DOHH2 (cell line): ENCODE results near the gene SOX12.

Experiments used
- EZH2phosphoT487 ChIP-seq: fragments of 200-600 bp; sonication (generic); IDR thresholded peaks from 2 replicates; pipeline ENCODE4 v1.6.1; 2017; ENCODE audit warnings: borderline replicate concordance, mild to moderate bottlenecking, antibody characterized with exemption, low read length, moderate library complexity, mixed read lengths
- TF ChIP-seq, protein P1 (sequence below): fragments of 200-600 bp; sonication (generic); IDR thresholded peaks from one replicate; pipeline ENCODE4 v1.5.1; 2014; ENCODE audit warnings: antibody characterized with exemption, mild to moderate bottlenecking, low read depth, low read length; ENCODE audit not compliant: poor library complexity, severe bottlenecking

DNA sequence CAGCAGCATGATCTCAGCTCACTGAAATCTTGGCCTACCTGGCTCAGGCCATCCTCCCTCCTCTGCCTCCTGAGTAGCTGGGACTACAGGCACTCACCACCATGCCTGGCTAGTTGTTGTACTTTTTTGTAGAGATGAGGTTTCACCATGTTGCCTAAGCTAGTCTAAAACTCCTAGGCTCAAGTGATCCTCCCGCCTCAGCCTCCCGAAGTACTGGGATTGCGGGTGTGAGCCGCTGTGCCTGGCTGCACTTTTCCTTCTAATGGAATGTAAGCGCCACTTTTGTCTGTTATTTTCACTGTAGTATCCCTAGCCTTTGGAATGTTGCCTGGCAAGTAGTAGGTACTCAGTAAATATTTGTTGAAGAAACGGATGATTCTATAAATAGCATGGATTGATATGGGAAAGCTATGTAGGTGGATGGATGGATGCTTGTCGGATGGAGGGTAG lies 44.8 kb downstream of the SOX12 start:
- TF ChIP-seq, protein P1, sequence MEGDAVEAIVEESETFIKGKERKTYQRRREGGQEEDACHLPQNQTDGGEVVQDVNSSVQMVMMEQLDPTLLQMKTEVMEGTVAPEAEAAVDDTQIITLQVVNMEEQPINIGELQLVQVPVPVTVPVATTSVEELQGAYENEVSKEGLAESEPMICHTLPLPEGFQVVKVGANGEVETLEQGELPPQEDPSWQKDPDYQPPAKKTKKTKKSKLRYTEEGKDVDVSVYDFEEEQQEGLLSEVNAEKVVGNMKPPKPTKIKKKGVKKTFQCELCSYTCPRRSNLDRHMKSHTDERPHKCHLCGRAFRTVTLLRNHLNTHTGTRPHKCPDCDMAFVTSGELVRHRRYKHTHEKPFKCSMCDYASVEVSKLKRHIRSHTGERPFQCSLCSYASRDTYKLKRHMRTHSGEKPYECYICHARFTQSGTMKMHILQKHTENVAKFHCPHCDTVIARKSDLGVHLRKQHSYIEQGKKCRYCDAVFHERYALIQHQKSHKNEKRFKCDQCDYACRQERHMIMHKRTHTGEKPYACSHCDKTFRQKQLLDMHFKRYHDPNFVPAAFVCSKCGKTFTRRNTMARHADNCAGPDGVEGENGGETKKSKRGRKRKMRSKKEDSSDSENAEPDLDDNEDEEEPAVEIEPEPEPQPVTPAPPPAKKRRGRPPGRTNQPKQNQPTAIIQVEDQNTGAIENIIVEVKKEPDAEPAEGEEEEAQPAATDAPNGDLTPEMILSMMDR = no peak
- TF ChIP-seq EZH2phosphoT487 = no peak
